Effector memory CD4-positive, alpha-beta T cell (primary cell): ENCODE measurements around the gene MTRF1L.
"Not testable (repeated sequence)": the region's sequence is repeated elsewhere in the genome, so short reads cannot be mapped to it uniquely, and the experiment has no call there.

Source experiments
- DNase-seq, 3 donors: peaks; one replicate each; pipeline ENCODE4 v3.0.0-alpha.2; 2020
- H3K27ac ChIP-seq: 2 replicates; pipeline ENCODE4 v1.7.0; 2013; ENCODE audit warnings: mild to moderate bottlenecking, low read length, moderate library complexity; ENCODE audit not compliant: insufficient read depth, poor library complexity, severe bottlenecking
- H3K27me3 ChIP-seq: replicated peaks from 2 replicates; pipeline ENCODE4 v1.7.0; 2013; ENCODE audit warnings: mild to moderate bottlenecking, low read length; ENCODE audit not compliant: insufficient read depth, control insufficient read depth, poor library complexity, severe bottlenecking
- H3K36me3 ChIP-seq: 2 replicates; pipeline ENCODE4 v1.7.0; 2013; ENCODE audit warnings: mild to moderate bottlenecking, low read length, moderate library complexity; ENCODE audit not compliant: control insufficient read depth, insufficient read depth
- H3K4me1 ChIP-seq: 2 replicates; pipeline ENCODE4 v1.7.0; 2013; ENCODE audit warnings: low read length, mild to moderate bottlenecking; ENCODE audit not compliant: control insufficient read depth, insufficient read depth, poor library complexity, severe bottlenecking
- H3K4me3 ChIP-seq: 2 replicates; pipeline ENCODE4 v1.7.0; 2013; ENCODE audit warnings: low read length, low read depth, mild to moderate bottlenecking; ENCODE audit not compliant: insufficient read depth, poor library complexity, severe bottlenecking
- H3K9me3 ChIP-seq: 2 replicates; pipeline ENCODE4 v1.7.0; 2013; ENCODE audit warnings: mild to moderate bottlenecking, low read length, moderate library complexity; ENCODE audit not compliant: control insufficient read depth

The MTRF1L gene

GRCh38 chr6:152976749-152977148, 25.8 kb downstream of the MTRF1L start:
- no peak for DNase-seq
- Histone ChIP-seq H3K36me3 (peaks cover 17% of the 10 kb centered on the region), H3K4me3 (no peak overlapping the region), H3K27me3 (no peaks in the 10 kb centered on the region), H3K4me1 (peaks cover 1% of the 10 kb centered on the region), H3K9me3 (no peaks in the 10 kb centered on the region), H3K27ac (no peak overlapping the region)

DNA sequence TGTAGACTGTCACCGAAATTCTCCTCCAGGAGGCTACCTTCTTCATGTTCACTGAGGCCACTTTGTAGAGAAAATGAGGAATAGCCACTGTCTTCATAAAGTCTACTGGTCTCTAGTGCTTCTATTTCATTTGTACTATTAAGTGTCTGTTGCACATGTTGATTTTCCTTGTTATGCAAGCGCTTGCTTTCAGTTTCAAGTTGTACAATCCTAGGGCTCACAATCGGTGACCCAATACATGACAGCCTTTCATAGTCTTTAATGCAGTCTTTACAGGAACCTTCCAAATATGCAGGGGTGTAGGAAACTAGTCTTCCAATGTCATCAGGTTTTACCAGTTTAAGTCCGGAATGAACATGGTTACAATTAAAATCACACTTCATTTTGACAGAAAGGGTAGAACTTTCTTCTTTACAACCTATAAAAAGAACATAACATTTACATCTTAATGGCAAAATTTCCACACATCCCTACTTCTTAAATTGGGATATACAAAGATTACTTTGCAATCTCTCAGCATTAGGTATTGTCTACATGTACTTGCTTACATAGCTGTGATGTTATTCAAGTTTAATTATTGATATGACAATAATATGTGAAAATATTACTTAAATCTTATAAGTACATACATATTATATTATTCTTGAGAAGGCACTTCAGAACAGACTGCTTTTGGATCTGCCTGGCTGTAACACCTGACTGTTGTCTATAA, 27.1 kb downstream of the MTRF1L start:
- DNase-seq: no peak
- no peak overlapping the region for H3K4me3 ChIP-seq
- no peaks in the 10 kb centered on the region for H3K27me3 ChIP-seq
- no peak overlapping the region for H3K27ac ChIP-seq
- H3K4me1 ChIP-seq: no peaks in the 10 kb centered on the region
- no peaks in the 10 kb centered on the region for H3K9me3 ChIP-seq
- peaks cover 30% of the 10 kb centered on the region for H3K36me3 ChIP-seq

- no peak overlapping the region for H3K27ac ChIP-seq
- H3K36me3 ChIP-seq: peaks cover 37% of the 10 kb centered on the region
- no peak for DNase-seq
- H3K4me1 ChIP-seq: no peaks in the 10 kb centered on the region
- H3K27me3 ChIP-seq: no peaks in the 10 kb centered on the region
- H3K4me3 ChIP-seq: no peak overlapping the region
- H3K9me3 ChIP-seq: no peaks in the 10 kb centered on the region
These were observed 28.6 kb downstream of the MTRF1L start for GRCh38 chr6:152973916-152974315.

DNA sequence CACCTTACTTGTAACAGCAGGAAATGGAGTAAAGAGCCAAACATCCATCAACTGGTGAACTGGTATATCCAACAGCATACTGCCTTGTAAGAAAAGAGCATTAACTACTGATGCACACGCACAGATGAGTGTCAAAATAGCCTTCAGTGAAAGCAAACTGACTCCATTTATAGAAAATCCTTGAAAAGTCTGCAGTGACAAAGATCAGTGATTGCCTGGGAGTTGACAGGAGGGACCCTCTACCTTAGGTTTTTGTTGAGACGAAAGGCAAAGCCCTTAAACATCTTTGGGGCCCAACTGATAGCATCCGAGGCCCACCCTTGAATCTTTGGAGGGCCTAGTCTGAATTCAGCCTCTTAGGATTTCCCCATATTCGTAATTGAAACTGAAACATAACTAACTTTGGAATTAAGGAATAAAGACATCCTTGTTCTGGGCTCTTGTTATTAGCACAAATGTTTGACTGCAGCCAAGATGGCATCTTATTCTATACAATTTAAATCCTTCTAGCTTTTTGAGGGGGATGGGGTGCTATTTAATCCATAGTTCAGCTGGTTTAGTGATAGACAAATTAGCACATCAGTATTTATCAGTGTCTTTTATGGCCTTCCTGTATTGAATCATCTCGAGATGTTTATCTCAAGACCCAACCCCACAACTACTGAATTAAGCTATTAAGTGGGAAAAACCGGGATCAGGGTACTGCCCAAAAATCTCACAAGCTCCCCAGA, 32.7 kb downstream of the MTRF1L start:
- Histone ChIP-seq H3K4me3 (no peak overlapping the region), H3K36me3 (peaks cover 37% of the 10 kb centered on the region), H3K27ac (no peak overlapping the region), H3K9me3 (no peaks in the 10 kb centered on the region), H3K4me1 (no peaks in the 10 kb centered on the region), H3K27me3 (no peaks in the 10 kb centered on the region)
- no peak for DNase-seq

GRCh38 chr6:152966168-152966894, 36.2 kb downstream of the MTRF1L start:
- H3K4me3 ChIP-seq, H3K4me1 ChIP-seq, H3K9me3 ChIP-seq, DNase-seq, H3K27me3 ChIP-seq, H3K27ac ChIP-seq: not testable (repeated sequence)
- peaks cover 16% of the 10 kb centered on the region for H3K36me3 ChIP-seq

DNA sequence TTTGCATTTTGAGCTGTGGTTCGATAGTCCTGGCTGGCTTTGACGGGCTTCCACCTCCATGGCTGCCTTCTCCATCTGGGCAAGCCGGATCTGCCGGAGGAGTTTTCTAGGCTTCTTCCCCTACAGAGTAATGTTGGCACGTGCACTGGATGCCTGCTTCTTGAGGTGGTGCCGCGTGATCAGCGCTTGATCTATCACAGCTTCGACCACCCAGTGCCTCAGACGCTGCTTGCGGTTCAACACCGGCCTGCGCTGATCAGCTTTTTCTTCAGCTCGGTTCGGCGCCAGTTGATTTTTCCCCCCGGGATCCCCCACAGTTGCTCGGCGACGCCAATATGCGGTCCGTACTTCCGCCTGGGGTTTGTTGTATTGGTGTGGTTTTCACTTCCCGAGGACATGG, 43.2 kb downstream of the MTRF1L start:
- no peak for DNase-seq
- no peaks in the 10 kb centered on the region for H3K9me3 ChIP-seq
- H3K36me3 ChIP-seq: no peaks in the 10 kb centered on the region
- H3K27ac ChIP-seq: no peak overlapping the region
- H3K4me3 ChIP-seq: no peak overlapping the region
- no peaks in the 10 kb centered on the region for H3K4me1 ChIP-seq
- H3K27me3 ChIP-seq: no peaks in the 10 kb centered on the region

GRCh38 chr6:152957796-152958195, 44.7 kb downstream of the MTRF1L start:
- no peak overlapping the region for H3K4me3 ChIP-seq
- H3K27ac ChIP-seq: no peak overlapping the region
- DNase-seq: no peak
- H3K4me1 ChIP-seq: no peaks in the 10 kb centered on the region
- H3K36me3 ChIP-seq: no peaks in the 10 kb centered on the region
- H3K9me3 ChIP-seq: no peaks in the 10 kb centered on the region
- H3K27me3 ChIP-seq: no peaks in the 10 kb centered on the region

DNA sequence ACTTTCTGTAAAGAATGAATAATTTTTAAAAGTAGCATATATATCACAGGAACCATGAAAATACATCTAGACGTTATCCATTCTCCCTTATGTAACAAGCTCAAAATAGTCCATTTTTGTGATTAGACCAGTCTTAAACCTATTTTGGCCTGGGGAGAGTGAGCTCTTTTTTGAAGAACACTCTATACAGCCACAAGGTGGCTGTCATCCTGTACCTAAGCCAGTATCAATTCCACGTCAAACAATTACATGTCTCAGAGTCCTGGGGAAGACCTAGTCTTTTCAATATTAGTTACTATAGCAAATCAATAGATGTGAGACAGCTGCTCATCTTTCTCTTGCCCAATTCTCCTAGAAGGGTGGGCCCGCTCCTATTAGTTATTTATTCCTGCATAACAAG, 48.1 kb downstream of the MTRF1L start:
- H3K36me3 ChIP-seq: no peaks in the 10 kb centered on the region
- no peak for DNase-seq
- no peaks in the 10 kb centered on the region for H3K4me1 ChIP-seq
- H3K9me3 ChIP-seq: no peaks in the 10 kb centered on the region
- H3K27me3 ChIP-seq: no peaks in the 10 kb centered on the region
- no peak overlapping the region for H3K4me3 ChIP-seq
- no peak overlapping the region for H3K27ac ChIP-seq

GRCh38 chr6:152952866-152953509, 49.5 kb downstream of the MTRF1L start:
- Histone ChIP-seq H3K27ac (no peak overlapping the region), H3K27me3 (no peaks in the 10 kb centered on the region), H3K36me3 (no peaks in the 10 kb centered on the region), H3K9me3 (no peaks in the 10 kb centered on the region), H3K4me1 (no peaks in the 10 kb centered on the region), H3K4me3 (no peak overlapping the region)
- no peak for DNase-seq
